Colonic mucosa (tissue), 4 donors: Measurements from ENCODE around the gene AIG1. TPM values are rescaled to one million over a fixed set of nuclear protein-coding genes. Genes with fewer than 3 reads are reported as not detected.

Source experiments
- DNase-seq: peaks from one replicate; pipeline ENCODE4 v3.0.0-alpha.2; 2020
- H3K27ac ChIP-seq: fragments of 200-600 bp; one replicate; pipeline ENCODE4 v1.8.0; 2021
- H3K27me3 ChIP-seq: fragments of 200-600 bp; one replicate; pipeline ENCODE4 v1.8.0; 2021
- H3K36me3 ChIP-seq: fragments of 200-600 bp; one replicate; pipeline ENCODE4 v1.8.0; 2021
- H3K4me1 ChIP-seq: fragments of 200-600 bp; one replicate; pipeline ENCODE4 v1.8.0; 2021; ENCODE audit warnings: mild to moderate bottlenecking
- H3K4me3 ChIP-seq: fragments of 200-600 bp; one replicate; pipeline ENCODE4 v1.8.0; 2021
- H3K9ac ChIP-seq, 2 donors: one replicate each; pipeline ENCODE4 v1.7.0; 2013; ENCODE audit warnings: control low read depth in 2 of 2, low read depth in 2 of 2, low read length in 2 of 2
- H3K9me3 ChIP-seq: fragments of 200-600 bp; one replicate; pipeline ENCODE4 v1.8.0; 2021
- CTCF ChIP-seq: fragments of 200-600 bp; IDR thresholded peaks from one replicate; pipeline ENCODE4 v1.8.0; 2022; ENCODE audit warnings: antibody characterized with exemption, mild to moderate bottlenecking
- intact Hi-C: fragments of 100-400 bp; cut with DNase I; formaldehyde crosslinking; loops from one replicate; pipeline ENCODE4 v1.14.1; 2022
- total RNA-seq, 2 donors: library from RNA; stranded (reverse); fragmentation: NEBNext Ultra II Directional in 1 of 2; extraction: Animal tissue kit (Norgen Biotek cat#: 25700) in 1 of 2; gene quantifications; one replicate each; pipeline ENCODE4 v1.2.1, GENCODE V29; 2021
- donor health status: healthy.
- donor health status: DM: no; HTN: no; CAD: no.
- donor health status: DM: no; HTN: no; CAD: no.

Gene AIG1
- total RNA-seq, 2 donors from 2014 or later: 24.2 to 28.8 TPM

DNA sequence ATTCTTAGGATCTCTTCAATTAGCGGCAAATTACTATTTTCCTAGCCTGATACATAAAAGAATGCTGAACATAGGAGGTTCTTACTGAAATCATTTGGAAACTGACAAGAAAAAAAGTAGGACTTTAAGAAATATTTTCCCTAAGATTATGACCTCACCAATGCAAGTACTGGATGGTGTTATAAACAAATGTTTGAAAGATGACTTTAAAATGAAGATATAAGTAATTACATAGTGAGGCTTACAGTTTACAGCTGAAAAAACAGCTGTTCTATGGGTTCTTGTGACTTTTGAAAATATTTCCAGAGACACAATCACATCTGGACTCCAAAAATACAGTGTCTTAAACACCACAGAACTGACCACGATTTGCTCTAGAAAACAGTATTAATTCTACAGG, 324.9 kb downstream of the AIG1 start:
- TF ChIP-seq CTCF: no peak
- no peaks in the 10 kb centered on the region for H3K4me1 ChIP-seq
- intact Hi-C loops: no loop called here
- H3K36me3 ChIP-seq: no peaks in the 10 kb centered on the region
- no peaks in the 10 kb centered on the region for H3K27me3 ChIP-seq
- no peak overlapping the region for H3K27ac ChIP-seq
- no peak overlapping the region for H3K4me3 ChIP-seq
- H3K9me3 ChIP-seq: no peaks in the 10 kb centered on the region
- no peak for DNase-seq
- H3K9ac ChIP-seq: no peak overlapping the region

DNA sequence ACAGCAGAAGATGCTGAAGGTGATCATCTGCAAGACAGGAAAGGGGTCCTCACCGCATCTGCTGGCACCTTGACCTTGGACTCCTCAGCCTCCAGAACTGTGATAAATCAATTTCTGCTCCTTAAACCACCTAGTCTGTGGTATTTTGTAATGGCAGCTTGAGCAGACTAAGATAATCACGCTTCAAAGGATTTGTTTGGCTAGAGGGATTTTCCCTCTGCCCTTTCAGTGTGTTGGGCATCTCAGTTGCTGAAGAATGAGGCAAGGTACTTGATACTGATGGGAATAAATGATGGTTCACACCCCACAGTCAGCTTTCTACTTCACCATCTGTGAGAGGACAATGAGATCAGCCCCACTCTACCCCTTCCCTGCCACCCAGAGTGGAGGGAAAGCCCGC, 329.6 kb downstream of the AIG1 start:
- Histone ChIP-seq H3K27me3 (no peaks in the 10 kb centered on the region), H3K4me3 (no peak overlapping the region), H3K36me3 (no peaks in the 10 kb centered on the region), H3K9me3 (no peaks in the 10 kb centered on the region), H3K4me1 (no peaks in the 10 kb centered on the region), H3K9ac (no peak overlapping the region), H3K27ac (no peak overlapping the region)
- no peak for TF ChIP-seq CTCF
- intact Hi-C loops: no loop called here
- no peak for DNase-seq

Other genes starting within 250 kb of the AIG1 start
- gene HIVEP2, start 115.7 kb upstream of the AIG1 start, total RNA-seq: 10 to 100 TPM in 1 of 2 donors, 1 to 10 TPM in 1; 5.3 to 15.2 TPM